MG63 (cell line): ENCODE results near the gene SLC25A48. TPM values are rescaled to one million over a fixed set of nuclear protein-coding genes. Genes with fewer than 3 reads are reported as not detected.

Source experiments
- DNase-seq: peaks from one replicate; pipeline ENCODE4 v3.0.0-alpha.2; 2020
- H3K27me3 ChIP-seq: fragments of 250-450 bp; sonication (Bioruptor Pico); 2 replicates; pipeline ENCODE4 v1.5.1; 2020; ENCODE audit warnings: mild to moderate bottlenecking, moderate library complexity
- H3K36me3 ChIP-seq: fragments of 250-450 bp; sonication (Bioruptor Pico); 2 replicates; pipeline ENCODE4 v1.5.1; 2020; ENCODE audit warnings: mild to moderate bottlenecking, moderate library complexity
- H3K4me3 ChIP-seq: fragments of 250-450 bp; sonication (Bioruptor Pico); 2 replicates; pipeline ENCODE4 v1.5.1; 2020; ENCODE audit warnings: mild to moderate bottlenecking, moderate library complexity
- H3K9me3 ChIP-seq: fragments of 250-450 bp; sonication (Bioruptor Pico); 2 replicates; pipeline ENCODE4 v1.5.1; 2020; ENCODE audit warnings: mild to moderate bottlenecking, moderate library complexity
- total RNA-seq: library from RNA; depleted of rRNA; stranded (reverse); fragments of >200 nt; shearing (Covaris generic); gene quantifications from 2 replicates; pipeline ENCODE4 v1.2.3, GENCODE V29; 2014; ENCODE audit warnings: low replicate concordance

The SLC25A48 gene
- total RNA-seq, 1 experiment from 2014 or later: not detected

DNA sequence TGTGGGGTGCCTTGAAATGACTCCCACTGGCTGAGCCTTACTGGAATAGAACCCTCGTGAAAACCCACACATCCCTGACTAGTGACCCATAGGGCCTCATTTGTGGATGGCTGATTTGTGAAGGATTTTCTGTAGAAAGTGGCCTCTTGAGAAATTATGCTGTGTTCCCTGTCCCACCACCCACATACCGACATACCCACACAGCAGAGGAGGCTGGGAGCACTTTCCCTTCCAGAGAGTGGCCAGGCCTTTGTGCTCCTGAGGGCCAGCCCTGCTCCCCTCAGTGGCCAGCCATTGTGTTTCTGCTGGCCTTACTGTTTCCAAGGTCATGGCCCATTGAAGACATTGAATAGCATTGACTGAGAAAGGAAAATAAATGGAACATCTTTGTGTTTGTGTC is 31.6 kb downstream of the SLC25A48 start:
- Histone ChIP-seq H3K36me3 (no peaks in the 10 kb centered on the region), H3K9me3 (no peaks in the 10 kb centered on the region), H3K4me3 (no peak overlapping the region), H3K27me3 (peaks cover 10% of the 10 kb centered on the region; the same call in 1 of the 2 replicates)
- DNase-seq: no peak

- no peak overlapping the region for H3K4me3 ChIP-seq
- H3K27me3 ChIP-seq: peaks cover 10% of the 10 kb centered on the region; the same call in 1 of the 2 replicates
- DNase-seq: no peak
- no peaks in the 10 kb centered on the region for H3K9me3 ChIP-seq
- no peaks in the 10 kb centered on the region for H3K36me3 ChIP-seq
Observed at GRCh38 chr5:135867599-135867998, 33.1 kb downstream of the SLC25A48 start.

DNA sequence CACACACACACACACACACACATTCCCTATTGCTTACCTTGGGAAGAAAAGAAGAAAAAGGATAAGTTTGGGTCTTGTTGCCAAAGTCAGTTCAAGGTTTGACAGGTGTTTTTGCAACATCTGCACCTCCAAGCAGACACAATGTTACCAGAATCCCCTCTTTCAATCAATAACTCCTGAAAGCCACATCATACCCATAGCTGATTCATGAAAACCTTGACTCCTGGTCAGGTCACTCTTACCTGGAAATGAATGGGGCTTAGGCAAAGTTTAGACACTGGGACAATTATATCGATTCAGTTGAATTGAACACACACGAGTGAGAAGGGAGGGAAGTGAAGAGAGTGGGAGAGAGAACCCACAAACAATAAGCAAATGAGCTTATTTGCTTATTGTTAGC is 34.2 kb downstream of the SLC25A48 start:
- no peaks in the 10 kb centered on the region for H3K36me3 ChIP-seq
- H3K4me3 ChIP-seq: no peak overlapping the region
- H3K27me3 ChIP-seq: peaks cover 10% of the 10 kb centered on the region; the same call in 1 of the 2 replicates
- no peak for DNase-seq
- no peaks in the 10 kb centered on the region for H3K9me3 ChIP-seq

GRCh38 chr5:135869276-135869675 is 34.8 kb downstream of the SLC25A48 start:
- no peaks in the 10 kb centered on the region for H3K36me3 ChIP-seq
- DNase-seq: no peak
- no peak overlapping the region for H3K4me3 ChIP-seq
- peaks cover 10% of the 10 kb centered on the region; the same call in 1 of the 2 replicates for H3K27me3 ChIP-seq
- no peaks in the 10 kb centered on the region for H3K9me3 ChIP-seq

DNA sequence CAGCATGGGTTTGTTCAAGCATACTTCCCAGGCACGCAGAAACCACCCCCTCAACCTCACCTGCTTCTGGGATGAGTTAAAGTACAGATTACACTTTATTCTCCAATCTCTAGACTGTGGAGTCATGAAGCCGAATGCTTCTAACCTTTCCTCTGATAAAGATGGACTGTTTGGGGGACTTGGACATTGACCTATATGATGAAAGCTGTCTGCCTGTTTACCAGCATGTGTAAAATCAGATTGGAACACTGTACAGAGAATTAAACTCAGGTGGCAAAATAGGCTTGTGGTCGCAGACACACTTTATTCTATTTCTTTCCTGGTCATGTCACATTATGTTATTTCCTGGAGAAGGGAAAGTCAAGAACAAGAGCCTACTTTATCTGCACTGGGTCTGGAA is 35.5 kb downstream of the SLC25A48 start:
- Histone ChIP-seq H3K27me3 (peaks cover 10% of the 10 kb centered on the region; the same call in 1 of the 2 replicates), H3K4me3 (no peak overlapping the region), H3K9me3 (no peaks in the 10 kb centered on the region), H3K36me3 (no peaks in the 10 kb centered on the region)
- no peak for DNase-seq

DNA sequence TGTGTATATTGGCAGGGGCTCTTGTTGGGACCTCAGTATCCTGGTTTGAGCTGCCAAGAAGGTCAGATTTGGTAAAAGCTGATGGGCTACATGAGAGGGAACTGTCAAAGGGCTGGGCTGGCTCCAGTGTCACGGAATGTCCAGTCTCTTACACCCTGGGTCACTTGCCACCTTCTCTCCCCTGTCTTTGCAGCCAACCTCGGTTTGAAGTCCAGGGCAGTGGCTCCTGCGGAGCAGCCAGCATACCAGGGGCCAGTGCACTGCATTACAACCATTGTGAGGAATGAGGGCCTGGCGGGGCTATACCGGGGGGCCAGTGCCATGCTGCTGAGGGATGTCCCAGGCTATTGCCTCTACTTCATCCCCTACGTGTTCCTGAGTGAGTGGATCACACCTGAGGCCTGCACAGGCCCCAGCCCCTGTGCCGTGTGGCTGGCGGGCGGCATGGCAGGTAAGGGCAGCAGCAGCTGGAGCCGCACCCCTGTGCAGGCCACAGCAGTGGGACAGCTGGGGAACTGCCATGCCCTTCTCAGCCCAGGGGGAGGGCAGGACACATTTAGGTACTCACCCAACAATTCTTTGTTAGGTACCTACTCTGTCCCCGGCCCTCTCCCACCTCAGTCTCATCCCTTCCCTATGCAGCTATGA is 36.9 kb downstream of the SLC25A48 start:
- Histone ChIP-seq H3K4me3 (no peak overlapping the region), H3K9me3 (no peaks in the 10 kb centered on the region), H3K27me3 (peaks cover 11% of the 10 kb centered on the region; the same call in 1 of the 2 replicates), H3K36me3 (no peaks in the 10 kb centered on the region; the same call in 1 of the 2 replicates)
- no peak for DNase-seq

DNA sequence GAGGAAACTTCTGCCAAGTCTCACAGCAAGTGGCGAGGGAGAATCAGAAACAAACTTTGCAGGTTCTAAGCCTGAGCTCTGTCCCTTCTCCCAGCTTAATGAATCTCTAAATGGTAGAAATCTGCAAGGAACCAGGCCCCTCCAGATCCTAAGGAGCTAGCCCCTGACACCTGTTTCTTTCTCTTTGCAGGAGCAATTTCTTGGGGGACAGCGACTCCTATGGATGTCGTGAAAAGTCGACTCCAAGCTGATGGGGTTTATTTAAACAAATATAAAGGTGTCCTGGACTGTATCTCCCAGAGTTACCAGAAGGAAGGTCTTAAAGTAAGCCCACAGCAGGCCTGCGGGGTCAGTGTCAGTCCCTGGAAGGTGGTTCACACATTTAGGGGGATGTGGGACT is 39.4 kb downstream of the SLC25A48 start:
- Histone ChIP-seq H3K27me3 (peaks cover 7% of the 10 kb centered on the region; the same call in 1 of the 2 replicates), H3K36me3 (no peaks in the 10 kb centered on the region; the same call in 1 of the 2 replicates), H3K9me3 (no peaks in the 10 kb centered on the region), H3K4me3 (no peak overlapping the region)
- DNase-seq: no peak

DNA sequence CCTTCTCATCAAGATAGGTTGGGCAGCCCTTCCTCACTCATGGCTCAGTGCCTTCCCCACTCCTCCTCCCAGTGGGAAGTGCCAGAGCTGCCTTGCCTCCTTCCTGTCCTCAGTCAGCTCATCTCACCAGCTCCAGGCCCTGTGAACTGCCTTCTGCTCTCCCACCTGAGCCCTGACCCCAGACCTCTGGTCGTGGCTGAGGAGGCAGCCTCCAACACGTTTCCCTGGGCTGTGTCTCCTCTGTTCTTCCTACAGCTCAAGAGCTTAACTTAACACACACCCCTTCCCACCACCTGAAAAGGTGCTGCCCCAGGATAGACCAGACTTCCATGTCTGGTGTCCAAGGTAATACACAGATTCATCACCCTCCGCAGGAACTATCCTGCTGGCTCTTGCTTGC is 40.0 kb downstream of the SLC25A48 start:
- no peaks in the 10 kb centered on the region; the same call in 1 of the 2 replicates for H3K36me3 ChIP-seq
- H3K9me3 ChIP-seq: no peaks in the 10 kb centered on the region
- no peak overlapping the region for H3K4me3 ChIP-seq
- no peak for DNase-seq
- peaks cover 7% of the 10 kb centered on the region; the same call in 1 of the 2 replicates for H3K27me3 ChIP-seq

DNA sequence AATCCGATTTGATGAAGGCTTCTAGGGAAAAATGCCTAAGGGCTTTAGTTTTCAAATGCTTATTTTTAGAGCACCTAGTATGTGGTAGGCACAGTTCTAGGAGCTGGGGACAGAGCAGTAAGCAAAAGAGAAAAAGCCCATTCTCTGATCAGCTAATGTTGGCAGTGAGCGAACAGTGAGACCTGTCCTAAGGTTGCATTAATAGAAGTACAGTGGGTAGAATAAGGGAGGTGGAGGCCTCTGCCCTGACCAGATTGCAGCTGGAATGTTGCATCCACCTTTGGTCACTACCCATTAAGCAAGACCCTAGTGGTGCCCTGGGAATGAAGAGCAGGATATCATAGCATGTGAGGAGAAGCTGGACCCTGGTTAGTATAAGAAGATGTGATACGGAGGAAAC is 41.1 kb downstream of the SLC25A48 start:
- Histone ChIP-seq H3K27me3 (0 out of 2 replicates have a peak, but pooled peaks cover 2% of the 10 kb centered on the region), H3K4me3 (no peak overlapping the region), H3K36me3 (no peaks in the 10 kb centered on the region; the same call in 1 of the 2 replicates), H3K9me3 (no peaks in the 10 kb centered on the region)
- no peak for DNase-seq

DNA sequence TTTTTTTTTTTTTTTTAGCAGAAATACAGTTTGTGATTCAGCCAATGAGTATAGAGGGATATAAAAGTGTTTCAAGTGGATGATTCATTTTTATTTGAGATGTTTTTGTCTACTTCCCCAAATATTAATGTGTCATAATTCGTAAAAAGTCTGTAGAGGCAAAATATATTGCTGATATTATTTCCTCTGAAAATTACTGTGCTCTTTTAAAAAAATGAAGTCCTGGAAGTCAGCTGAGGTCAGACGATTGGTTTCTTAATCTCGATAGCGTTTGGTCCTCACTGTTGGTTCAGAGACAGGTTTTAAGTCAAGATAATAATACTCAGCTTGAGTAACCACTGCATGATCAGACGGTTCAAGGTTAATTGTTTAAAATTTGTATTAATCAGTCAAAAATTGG is 41.7 kb downstream of the SLC25A48 start:
- Histone ChIP-seq H3K4me3 (no peak overlapping the region), H3K27me3 (0 out of 2 replicates have a peak, but pooled peaks cover 2% of the 10 kb centered on the region), H3K9me3 (no peaks in the 10 kb centered on the region), H3K36me3 (no peaks in the 10 kb centered on the region; the same call in 1 of the 2 replicates)
- no peak for DNase-seq

- H3K9me3 ChIP-seq: no peaks in the 10 kb centered on the region
- H3K4me3 ChIP-seq: no peak overlapping the region
- no peaks in the 10 kb centered on the region; the same call in 1 of the 2 replicates for H3K36me3 ChIP-seq
- DNase-seq: no peak
- 0 out of 2 replicates have a peak, but pooled peaks cover 2% of the 10 kb centered on the region for H3K27me3 ChIP-seq
Observed at GRCh38 chr5:135877570-135878155, 43.2 kb downstream of the SLC25A48 start.

DNA sequence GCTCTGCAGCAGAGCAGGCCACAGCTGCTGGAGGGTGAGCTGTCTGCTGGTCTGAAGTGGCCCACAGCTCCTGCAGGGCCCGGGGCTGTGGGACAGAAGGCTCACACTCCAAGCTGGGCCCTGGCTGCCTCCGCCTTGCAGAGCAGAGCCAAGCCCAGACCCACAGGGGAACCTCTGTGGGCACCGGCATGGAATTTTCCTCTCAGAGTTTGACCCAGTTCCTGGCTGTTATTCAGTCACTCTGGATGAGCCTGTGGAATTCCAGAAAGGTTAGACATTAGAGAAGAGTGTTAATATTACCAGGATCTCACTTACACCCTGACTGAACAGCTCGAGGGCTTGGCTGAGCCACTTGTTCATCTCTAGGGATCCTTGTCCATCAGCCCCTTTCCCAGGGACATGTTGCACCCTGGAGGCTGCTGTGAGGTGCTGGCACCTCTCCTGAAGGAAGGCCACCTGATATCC is 43.7 kb downstream of the SLC25A48 start:
- H3K27me3 ChIP-seq: 0 out of 2 replicates have a peak, but pooled peaks cover 2% of the 10 kb centered on the region
- DNase-seq: peak; percentile 36
- H3K36me3 ChIP-seq: no peaks in the 10 kb centered on the region; the same call in 1 of the 2 replicates
- H3K4me3 ChIP-seq: no peak overlapping the region
- no peaks in the 10 kb centered on the region for H3K9me3 ChIP-seq

GRCh38 chr5:135879591-135879990 is 45.1 kb downstream of the SLC25A48 start:
- Histone ChIP-seq H3K9me3 (no peaks in the 10 kb centered on the region), H3K36me3 (no peaks in the 10 kb centered on the region; the same call in 1 of the 2 replicates), H3K4me3 (no peak overlapping the region), H3K27me3 (peaks cover 2% of the 10 kb centered on the region; the same call in 1 of the 2 replicates)
- DNase-seq: no peak

DNA sequence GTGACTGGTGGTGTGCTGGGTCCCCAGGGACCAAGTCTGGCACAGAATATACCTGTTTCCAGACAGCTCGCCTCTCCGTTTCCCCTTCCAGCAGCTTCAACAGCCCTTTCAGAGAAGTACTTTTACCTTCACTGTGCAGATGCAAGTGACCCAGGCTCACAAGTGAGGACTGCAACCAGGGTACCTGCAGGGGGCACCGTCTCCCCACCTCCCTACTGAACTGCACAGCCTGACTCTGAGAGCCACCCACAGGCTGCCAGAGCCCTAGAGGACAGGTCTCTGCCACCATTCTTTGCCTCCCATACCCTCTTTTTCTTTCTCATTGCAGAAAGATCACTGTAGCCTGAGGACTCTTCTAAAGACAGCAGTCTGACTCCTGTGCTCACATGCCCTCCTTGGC is 45.8 kb downstream of the SLC25A48 start:
- peak; percentile 40 for DNase-seq
- Histone ChIP-seq H3K27me3 (no peaks in the 10 kb centered on the region; the same call in 1 of the 2 replicates), H3K4me3 (no peak overlapping the region), H3K36me3 (no peaks in the 10 kb centered on the region; the same call in 1 of the 2 replicates), H3K9me3 (no peaks in the 10 kb centered on the region)

DNA sequence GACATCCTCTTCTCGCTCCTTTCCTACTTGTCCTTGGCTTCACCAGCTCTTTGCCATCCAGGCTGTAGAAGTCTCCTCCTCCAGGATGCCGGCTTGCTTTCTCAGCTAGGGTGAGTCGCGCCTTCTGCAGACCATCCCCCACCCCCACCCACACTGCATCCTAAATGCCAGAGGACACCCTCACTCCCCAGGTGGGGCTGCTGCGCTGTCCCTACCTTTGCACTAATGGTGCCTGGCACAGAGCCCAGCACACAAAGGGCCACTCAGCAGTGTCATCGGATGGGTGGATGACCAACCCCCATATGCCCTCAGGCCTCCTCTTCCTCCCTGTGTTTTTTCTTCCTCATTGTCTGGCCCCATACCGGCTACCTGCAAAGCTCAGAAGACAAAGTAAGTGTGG is 46.3 kb downstream of the SLC25A48 start:
- no peaks in the 10 kb centered on the region for H3K36me3 ChIP-seq
- H3K4me3 ChIP-seq: no peak overlapping the region
- peak; percentile 41 for DNase-seq
- H3K9me3 ChIP-seq: no peaks in the 10 kb centered on the region
- H3K27me3 ChIP-seq: no peaks in the 10 kb centered on the region; the same call in 1 of the 2 replicates

DNA sequence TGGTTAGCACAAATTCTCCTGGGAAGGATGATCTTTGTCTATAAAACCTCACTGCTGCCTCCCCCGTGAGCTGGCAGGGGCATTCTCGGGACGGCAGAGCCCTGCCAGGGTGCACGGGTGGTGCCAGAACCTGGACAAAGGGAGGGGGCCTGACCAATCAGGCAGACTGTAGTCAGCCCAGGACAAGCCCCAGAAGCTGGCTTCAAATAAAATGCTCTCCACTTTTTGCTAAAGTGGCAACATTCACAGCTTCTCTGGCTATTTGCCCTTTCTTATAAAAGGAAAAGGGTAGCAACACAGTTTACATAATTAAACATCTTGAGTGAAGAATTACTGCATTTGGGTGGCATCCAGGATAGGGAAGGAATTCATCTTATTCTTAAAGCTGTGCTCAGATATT is 46.8 kb downstream of the SLC25A48 start:
- Histone ChIP-seq H3K27me3 (no peaks in the 10 kb centered on the region; the same call in 1 of the 2 replicates), H3K9me3 (no peaks in the 10 kb centered on the region), H3K4me3 (no peak overlapping the region), H3K36me3 (no peaks in the 10 kb centered on the region)
- peak; percentile 68 for DNase-seq

- no peaks in the 10 kb centered on the region; the same call in 1 of the 2 replicates for H3K27me3 ChIP-seq
- no peaks in the 10 kb centered on the region for H3K36me3 ChIP-seq
- no peak for DNase-seq
- H3K9me3 ChIP-seq: no peaks in the 10 kb centered on the region
- H3K4me3 ChIP-seq: no peak overlapping the region
Observed at GRCh38 chr5:135881819-135882218, 47.4 kb downstream of the SLC25A48 start.
